ENCODE data around the gene PARP9. TPM values are rescaled to one million over a fixed set of nuclear protein-coding genes. Genes with fewer than 3 reads are reported as not detected.

PARP9 gene
- polyA plus RNA-seq, 1 experiment: 18.2 TPM

- no peak for DNase-seq (ENCODE audit: low read depth)
- Histone ChIP-seq H3K36me3 (ENCODE audit: control insufficient read depth, insufficient read depth, low read length) (no peaks in the 10 kb centered on the region), H3K27me3 (ENCODE audit: control insufficient read depth, insufficient read depth, low read length) (no peaks in the 10 kb centered on the region), H3K4me3 (ENCODE audit: low read depth, low read length) (no peak overlapping the region)
- ChIA-PET CTCF (interaction anchor here (0.6 to 1.2 kb wide), 2 partner anchors 16 to 18 kb away, joined by 3 to 4 read pairs; no protein-coding TSS in a partner anchor), POLR2A (no interaction called here)
- no peak for TF ChIP-seq CTCF (IDR thresholded peaks at IDR 0.05; ENCODE audit: insufficient read depth, low read depth, low read length)
Measured at GRCh38 chr3:122515870-122516269, 48.2 kb downstream of the PARP9 start.

GRCh38 chr3:122515020-122515468, 49.1 kb downstream of the PARP9 start:
- Histone ChIP-seq H3K36me3 (ENCODE audit: control insufficient read depth, insufficient read depth, low read length) (no peaks in the 10 kb centered on the region), H3K27me3 (ENCODE audit: control insufficient read depth, insufficient read depth, low read length) (no peaks in the 10 kb centered on the region), H3K4me3 (ENCODE audit: low read depth, low read length) (peak overlapping the region; percentile 89)
- DNase-seq (ENCODE audit: low read depth): no peak
- no peak for TF ChIP-seq CTCF (IDR thresholded peaks at IDR 0.05; ENCODE audit: insufficient read depth, low read depth, low read length)
- ChIA-PET CTCF (interaction anchor here (0.6 kb wide), 1 partner anchor 99 kb away, joined by 3 read pairs; the partner anchor contains the start of gene WDR5B), POLR2A (no interaction called here)

GRCh38 chr3:122514123-122515019, 49.7 kb downstream of the PARP9 start, which contains the start of gene KPNA1:
TSS of gene KPNA1 (minus strand) at chr3:122514939. CDS start at chr3:122496565, 18,374 bp downstream.
- no peak for TF ChIP-seq CTCF (IDR thresholded peaks at IDR 0.05; ENCODE audit: insufficient read depth, low read depth, low read length)
- Histone ChIP-seq H3K36me3 (ENCODE audit: control insufficient read depth, insufficient read depth, low read length) (no peaks in the 10 kb centered on the region), H3K27me3 (ENCODE audit: control insufficient read depth, insufficient read depth, low read length) (no peaks in the 10 kb centered on the region), H3K4me3 (ENCODE audit: low read depth, low read length) (peak within 1 kb of the TSS; percentile 89)
- DNase-seq (ENCODE audit: low read depth): peak; percentile 33
- ChIA-PET POLR2A (no interaction called here), CTCF (interaction anchor here (0.9 kb wide), 1 partner anchor 11 kb away, joined by 3 read pairs; no protein-coding TSS in a partner anchor)

GRCh38 chr3:122513386-122514122, 50.5 kb downstream of the PARP9 start:
- H3K4me3 ChIP-seq (ENCODE audit: low read depth, low read length): peak overlapping the region; percentile 89
- ChIA-PET CTCF (interaction anchor here (0.9 kb wide), 1 partner anchor 10 kb away, joined by 3 read pairs; no protein-coding TSS in a partner anchor), POLR2A (no interaction called here)
- DNase-seq (ENCODE audit: low read depth): peak; percentile 22
- H3K36me3 ChIP-seq (ENCODE audit: control insufficient read depth, insufficient read depth, low read length): no peaks in the 10 kb centered on the region
- H3K27me3 ChIP-seq (ENCODE audit: control insufficient read depth, insufficient read depth, low read length): no peaks in the 10 kb centered on the region
- no peak for TF ChIP-seq CTCF (IDR thresholded peaks at IDR 0.05; ENCODE audit: insufficient read depth, low read depth, low read length)

GRCh38 chr3:122512284-122512683, 51.8 kb downstream of the PARP9 start:
- Histone ChIP-seq H3K27me3 (ENCODE audit: control insufficient read depth, insufficient read depth, low read length) (no peaks in the 10 kb centered on the region), H3K36me3 (ENCODE audit: control insufficient read depth, insufficient read depth, low read length) (no peaks in the 10 kb centered on the region), H3K4me3 (ENCODE audit: low read depth, low read length) (no peak overlapping the region)
- ChIA-PET POLR2A (no interaction called here), CTCF (no interaction called here)
- no peak for DNase-seq (ENCODE audit: low read depth)
- TF ChIP-seq CTCF (IDR thresholded peaks at IDR 0.05; ENCODE audit: insufficient read depth, low read depth, low read length): no peak

Data from BJ (cell line).